Effector memory CD4-positive, alpha-beta T cell (primary cell): ENCODE measurements around the gene AP3B1.

ENCODE experiments used
- DNase-seq, 3 donors: peaks; one replicate each; pipeline ENCODE4 v3.0.0-alpha.2; 2020
- H3K27ac ChIP-seq: 2 replicates; pipeline ENCODE4 v1.7.0; 2013; ENCODE audit warnings: mild to moderate bottlenecking, low read length, moderate library complexity; ENCODE audit not compliant: insufficient read depth, poor library complexity, severe bottlenecking
- H3K27me3 ChIP-seq: replicated peaks from 2 replicates; pipeline ENCODE4 v1.7.0; 2013; ENCODE audit warnings: mild to moderate bottlenecking, low read length; ENCODE audit not compliant: insufficient read depth, control insufficient read depth, poor library complexity, severe bottlenecking
- H3K36me3 ChIP-seq: 2 replicates; pipeline ENCODE4 v1.7.0; 2013; ENCODE audit warnings: mild to moderate bottlenecking, low read length, moderate library complexity; ENCODE audit not compliant: control insufficient read depth, insufficient read depth
- H3K4me1 ChIP-seq: 2 replicates; pipeline ENCODE4 v1.7.0; 2013; ENCODE audit warnings: low read length, mild to moderate bottlenecking; ENCODE audit not compliant: control insufficient read depth, insufficient read depth, poor library complexity, severe bottlenecking
- H3K4me3 ChIP-seq: 2 replicates; pipeline ENCODE4 v1.7.0; 2013; ENCODE audit warnings: low read length, low read depth, mild to moderate bottlenecking; ENCODE audit not compliant: insufficient read depth, poor library complexity, severe bottlenecking
- H3K9me3 ChIP-seq: 2 replicates; pipeline ENCODE4 v1.7.0; 2013; ENCODE audit warnings: mild to moderate bottlenecking, low read length, moderate library complexity; ENCODE audit not compliant: control insufficient read depth

AP3B1 gene

DNA sequence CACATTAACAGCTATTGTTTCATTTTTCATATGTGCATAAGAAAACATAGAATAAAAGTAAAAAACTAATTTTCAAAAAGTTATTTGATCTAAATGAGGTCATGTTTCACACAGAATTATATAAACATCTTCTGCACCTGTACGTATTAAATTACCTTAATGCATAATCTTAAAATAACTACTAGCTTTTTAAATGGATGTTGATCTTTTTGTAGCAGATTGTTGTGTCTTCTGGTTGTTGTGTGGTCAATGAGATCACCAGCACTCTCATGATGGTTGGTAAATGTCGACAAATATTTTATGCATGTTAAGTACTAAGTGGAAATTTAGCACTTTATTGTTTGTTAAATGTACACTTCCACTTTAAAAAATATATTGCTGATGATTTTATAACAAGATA lies 162.0 kb downstream of the AP3B1 start:
- no peak overlapping the region for H3K27ac ChIP-seq
- no peak for DNase-seq
- H3K27me3 ChIP-seq: no peaks in the 10 kb centered on the region
- no peak overlapping the region for H3K4me3 ChIP-seq
- no peaks in the 10 kb centered on the region for H3K9me3 ChIP-seq
- H3K4me1 ChIP-seq: no peaks in the 10 kb centered on the region
- no peaks in the 10 kb centered on the region for H3K36me3 ChIP-seq

DNA sequence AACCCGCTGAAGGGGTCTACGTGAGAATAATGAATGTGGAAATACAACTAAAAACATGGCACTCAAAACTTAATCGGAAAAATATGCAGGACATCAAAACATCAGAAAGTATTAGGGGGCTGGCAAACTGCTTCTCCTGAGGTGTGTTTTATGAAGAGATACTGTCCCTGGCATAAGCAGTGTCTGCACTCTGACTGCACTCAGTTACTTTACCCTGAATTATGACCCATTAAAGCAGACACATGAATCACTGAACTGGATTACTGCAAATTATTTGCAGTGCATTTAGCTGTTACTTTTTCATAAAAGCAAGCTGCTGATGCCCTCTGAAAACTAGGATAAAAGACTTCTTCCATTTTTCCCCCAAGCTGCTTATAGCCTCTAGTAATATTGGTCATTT lies 164.9 kb downstream of the AP3B1 start:
- no peak for DNase-seq

DNA sequence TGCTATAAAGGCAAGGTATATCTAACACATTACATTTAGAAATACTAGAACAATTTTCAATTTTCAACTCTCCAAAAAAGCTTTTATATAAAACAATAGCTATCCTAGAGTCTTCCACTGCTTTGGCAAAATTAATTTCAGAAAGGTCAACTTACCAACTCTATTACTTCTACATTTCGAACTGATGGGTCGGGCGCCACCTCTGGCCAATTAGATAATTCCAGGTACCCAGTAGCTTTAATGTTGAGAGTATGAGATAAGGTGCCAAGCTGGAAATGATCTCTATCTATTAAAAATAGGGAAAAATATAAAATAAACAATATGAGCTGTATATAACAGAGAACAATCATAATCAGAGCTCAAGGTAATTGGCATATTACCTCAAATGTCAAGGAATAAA lies 166.6 kb downstream of the AP3B1 start:
- Histone ChIP-seq H3K27me3 (no peaks in the 10 kb centered on the region), H3K27ac (no peak overlapping the region)
- DNase-seq: no peak

More for the DNA sequence above, 164.9 kb downstream of the AP3B1 start:
- Histone ChIP-seq H3K27ac (no peak overlapping the region), H3K4me3 (no peak overlapping the region), H3K36me3 (peaks cover 3% of the 10 kb centered on the region), H3K27me3 (no peaks in the 10 kb centered on the region), H3K9me3 (no peaks in the 10 kb centered on the region), H3K4me1 (no peaks in the 10 kb centered on the region)

DNA sequence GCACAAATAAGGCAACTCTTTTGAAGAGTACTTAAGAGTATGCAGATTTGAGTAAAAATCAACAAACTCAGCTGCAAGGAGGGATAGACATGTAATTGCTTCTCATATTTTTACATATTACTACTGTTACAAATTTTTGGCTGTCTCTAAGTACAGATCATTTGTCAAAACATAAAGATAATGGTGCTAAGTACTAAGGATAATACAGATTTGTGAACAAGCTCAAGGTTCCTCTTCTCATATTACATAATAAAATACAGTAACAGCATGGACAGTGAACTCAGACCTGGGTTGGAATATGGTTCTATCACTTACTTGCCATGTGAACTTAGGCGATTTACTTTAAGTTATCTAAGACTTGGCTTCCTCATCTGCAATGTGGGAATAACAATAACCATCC lies 168.0 kb downstream of the AP3B1 start:
- no peaks in the 10 kb centered on the region for H3K4me1 ChIP-seq
- H3K36me3 ChIP-seq: peaks cover 3% of the 10 kb centered on the region
- H3K27me3 ChIP-seq: no peaks in the 10 kb centered on the region
- H3K27ac ChIP-seq: no peak overlapping the region
- H3K4me3 ChIP-seq: no peak overlapping the region
- H3K9me3 ChIP-seq: no peaks in the 10 kb centered on the region
- no peak for DNase-seq

More for the DNA sequence above, 166.6 kb downstream of the AP3B1 start:
- Histone ChIP-seq H3K9me3 (no peaks in the 10 kb centered on the region), H3K36me3 (peaks cover 3% of the 10 kb centered on the region), H3K4me3 (no peak overlapping the region), H3K4me1 (no peaks in the 10 kb centered on the region)

DNA sequence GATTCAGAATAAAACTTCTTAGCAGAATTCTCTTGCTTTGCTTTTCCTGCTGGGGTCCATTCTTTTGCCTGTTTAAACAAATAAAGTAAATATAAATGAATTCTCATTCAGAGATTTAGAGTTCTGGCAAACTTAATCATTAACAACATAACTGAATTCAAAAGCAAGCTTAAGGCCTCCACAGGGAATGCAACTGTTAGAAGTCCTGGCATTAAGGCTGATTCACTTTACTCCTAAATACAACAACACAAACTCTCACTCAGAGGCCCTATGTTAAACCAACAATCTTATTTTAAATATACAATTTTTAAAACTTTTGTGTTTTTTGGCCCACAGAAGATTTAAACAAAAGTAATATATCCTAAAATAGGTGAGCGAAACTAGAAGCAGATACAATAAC lies 178.3 kb downstream of the AP3B1 start:
- H3K36me3 ChIP-seq: peaks cover 35% of the 10 kb centered on the region
- H3K27ac ChIP-seq: no peak overlapping the region
- no peaks in the 10 kb centered on the region for H3K4me1 ChIP-seq
- no peaks in the 10 kb centered on the region for H3K9me3 ChIP-seq
- H3K27me3 ChIP-seq: no peaks in the 10 kb centered on the region
- DNase-seq: no peak
- no peak overlapping the region for H3K4me3 ChIP-seq

DNA sequence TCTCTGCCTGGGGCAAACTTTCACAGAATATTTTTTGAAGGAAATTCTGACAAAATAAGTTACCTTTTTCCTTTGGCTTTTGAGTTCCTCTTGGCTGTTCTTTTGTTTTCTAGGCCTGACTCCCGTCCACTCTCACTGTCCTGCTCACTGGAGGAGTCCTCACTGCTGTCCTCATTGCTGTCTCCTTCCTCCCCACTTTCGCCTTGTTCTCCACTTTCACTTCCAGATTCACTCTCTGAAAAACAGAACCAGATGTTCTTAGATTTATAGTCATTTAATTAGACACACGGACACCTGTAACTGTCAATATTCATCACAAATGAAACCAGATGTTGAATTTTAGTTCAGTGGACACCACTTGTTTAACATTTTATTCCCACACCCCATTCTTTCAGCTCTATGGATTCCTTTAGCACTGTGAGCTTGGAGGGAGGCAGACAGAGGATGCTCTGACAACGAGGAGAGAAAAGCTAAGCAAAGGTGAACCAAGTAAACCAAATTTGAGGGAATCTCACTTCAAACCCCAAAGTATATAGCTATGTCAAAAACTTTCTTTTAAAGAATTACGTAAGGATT lies 180.7 kb downstream of the AP3B1 start:
- H3K4me3 ChIP-seq: no peak overlapping the region
- DNase-seq: no peak
- H3K27me3 ChIP-seq: no peaks in the 10 kb centered on the region
- H3K27ac ChIP-seq: no peak overlapping the region
- peaks cover 43% of the 10 kb centered on the region for H3K36me3 ChIP-seq
- H3K4me1 ChIP-seq: no peaks in the 10 kb centered on the region
- no peaks in the 10 kb centered on the region for H3K9me3 ChIP-seq

DNA sequence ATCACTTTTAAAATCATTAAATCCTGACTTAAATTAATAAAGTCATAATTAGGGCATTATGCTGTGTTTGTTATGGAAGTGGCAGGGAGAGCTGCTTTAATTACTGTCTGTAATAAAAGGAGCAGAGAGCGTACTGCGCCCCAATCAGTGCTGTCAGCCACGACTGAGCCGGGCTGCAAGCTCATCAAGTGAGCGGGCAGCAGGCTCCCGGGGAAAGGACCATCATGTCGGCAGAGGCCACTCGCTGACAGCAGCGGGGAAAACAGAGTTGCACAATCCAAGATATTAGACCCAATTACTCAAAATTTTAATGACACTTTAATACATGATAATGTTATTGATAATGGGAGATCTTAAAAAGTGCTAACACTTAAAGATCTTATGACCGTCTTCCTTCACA lies 181.6 kb downstream of the AP3B1 start:
- DNase-seq: no peak
- H3K27me3 ChIP-seq: no peaks in the 10 kb centered on the region
- H3K9me3 ChIP-seq: no peaks in the 10 kb centered on the region
- H3K36me3 ChIP-seq: peaks cover 48% of the 10 kb centered on the region
- H3K4me1 ChIP-seq: no peaks in the 10 kb centered on the region
- H3K27ac ChIP-seq: no peak overlapping the region
- no peak overlapping the region for H3K4me3 ChIP-seq

DNA sequence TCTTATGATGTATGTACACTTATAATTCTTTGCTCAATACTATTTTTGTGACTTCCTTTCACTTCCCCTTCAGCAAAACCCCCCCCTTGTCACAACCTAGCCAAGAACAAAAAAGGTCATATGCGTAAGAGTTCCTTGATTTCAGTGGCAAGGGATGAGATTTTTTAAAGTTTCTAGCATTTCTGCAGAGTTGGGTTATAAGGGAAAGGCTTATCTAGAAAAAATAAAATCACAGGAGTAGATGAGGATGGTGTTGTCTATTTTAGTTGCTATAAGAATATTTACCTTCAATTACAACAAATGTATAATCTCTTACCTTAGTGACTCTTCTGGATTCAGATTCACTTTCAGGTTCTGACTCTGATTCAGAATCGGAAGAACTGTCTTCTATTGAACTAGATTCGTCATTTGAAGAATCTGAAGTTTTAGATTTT lies 184.6 kb downstream of the AP3B1 start:
- no peaks in the 10 kb centered on the region for H3K9me3 ChIP-seq
- no peaks in the 10 kb centered on the region for H3K27me3 ChIP-seq
- no peak overlapping the region for H3K4me3 ChIP-seq
- no peak overlapping the region for H3K27ac ChIP-seq
- H3K36me3 ChIP-seq: peaks cover 50% of the 10 kb centered on the region
- H3K4me1 ChIP-seq: no peaks in the 10 kb centered on the region
- no peak for DNase-seq

DNA sequence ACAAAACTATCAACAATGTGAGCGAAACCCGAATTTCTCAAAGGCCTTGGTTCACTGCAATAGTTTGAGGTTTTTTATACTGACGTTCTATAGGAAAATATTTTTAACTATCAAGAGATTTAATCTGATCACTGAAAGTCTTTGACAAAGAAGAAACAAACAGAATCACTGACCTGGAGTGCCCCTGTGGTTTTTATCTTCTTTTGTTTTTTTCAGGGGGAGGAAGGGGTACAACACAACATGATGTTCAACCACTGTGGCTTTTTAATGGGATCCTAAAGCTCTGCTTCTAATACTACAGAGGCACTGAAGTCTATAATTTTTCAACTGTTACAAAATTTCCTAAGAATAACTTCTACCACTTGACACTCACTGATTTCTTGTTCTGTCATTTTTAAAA lies 185.9 kb downstream of the AP3B1 start:
- H3K27ac ChIP-seq: no peak overlapping the region

DNA sequence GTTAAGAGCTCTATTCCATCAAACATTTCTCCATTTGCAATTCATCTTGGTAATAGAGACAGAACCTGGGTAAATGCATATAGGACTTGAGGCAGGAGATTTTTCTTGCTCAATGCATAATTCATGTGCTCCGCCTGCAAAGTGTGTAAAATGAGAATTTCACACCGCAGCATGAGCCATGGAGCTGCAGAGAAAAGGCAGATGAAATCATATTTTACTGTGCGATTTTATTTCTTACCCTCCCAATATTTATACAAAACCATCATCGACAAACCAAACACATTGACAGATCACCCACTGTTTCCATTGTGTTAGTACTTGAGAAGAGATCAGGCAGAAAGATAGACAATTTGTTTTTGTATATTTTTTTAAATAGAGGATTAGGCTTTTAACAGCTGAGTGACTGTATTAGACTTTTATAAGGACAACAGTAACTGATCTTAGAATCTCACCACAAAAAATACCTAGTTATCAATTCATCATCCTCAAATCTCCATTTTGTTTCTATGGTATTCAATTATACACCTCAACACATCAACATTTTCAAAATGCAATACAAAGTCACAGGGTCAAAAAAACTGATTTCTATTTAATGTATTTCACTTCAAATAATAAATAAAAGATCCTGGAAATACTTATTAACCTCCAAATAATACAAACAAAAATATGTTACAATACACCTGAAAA lies 191.1 kb downstream of the AP3B1 start:
- no peaks in the 10 kb centered on the region for H3K9me3 ChIP-seq
- no peak overlapping the region for H3K4me3 ChIP-seq

More for the DNA sequence above, 185.9 kb downstream of the AP3B1 start:
- Histone ChIP-seq H3K9me3 (no peaks in the 10 kb centered on the region), H3K36me3 (peaks cover 40% of the 10 kb centered on the region), H3K4me1 (no peaks in the 10 kb centered on the region), H3K4me3 (no peak overlapping the region), H3K27me3 (no peaks in the 10 kb centered on the region)
- no peak for DNase-seq

More for the DNA sequence above, 191.1 kb downstream of the AP3B1 start:
- Histone ChIP-seq H3K27ac (no peak overlapping the region), H3K27me3 (no peaks in the 10 kb centered on the region), H3K36me3 (peaks cover 27% of the 10 kb centered on the region), H3K4me1 (no peaks in the 10 kb centered on the region)
- no peak for DNase-seq
